ENCODE measurements around the gene HPD. TPM values are rescaled to one million over a fixed set of nuclear protein-coding genes. Genes with fewer than 3 reads are reported as not detected.
A peak's percentile ranks its signal among the peaks of the same experiment; 100 is the strongest.
"Not testable (repeated sequence)": the region's sequence is repeated elsewhere in the genome, so short reads cannot be mapped to it uniquely, and the experiment has no call there.

The HPD gene
- total and polyA plus RNA-seq, 4 donors: 0.17 to 0.72 (median 0.28) TPM

GRCh38 chr12:121871467-121871866 is 12.8 kb upstream of the HPD start:
- 86% methylated on average over 3 of the region's 3 CpGs for WGBS (ENCODE audit: insufficient coverage)
- no peak for DNase-seq (ENCODE audit: low read depth in 4 of 6, low spot score in 6 of 6)
- Histone ChIP-seq H3K4me3 (ENCODE audit: low read depth, low read length) (no peak overlapping the region), H3K27ac (ENCODE audit: low read depth, low read length) (no peak overlapping the region), H3K4me1 (ENCODE audit: control insufficient read depth, insufficient read depth, low read length) (peaks cover 6% of the 10 kb centered on the region), H3K9me3 (ENCODE audit: control insufficient read depth, insufficient read depth, low read length) (no peaks in the 10 kb centered on the region), H3K36me3 (ENCODE audit: control insufficient read depth, insufficient read depth, low read length) (no peaks in the 10 kb centered on the region), H3K27me3 (ENCODE audit: control insufficient read depth, insufficient read depth, low read length) (no peaks in the 10 kb centered on the region)

DNA sequence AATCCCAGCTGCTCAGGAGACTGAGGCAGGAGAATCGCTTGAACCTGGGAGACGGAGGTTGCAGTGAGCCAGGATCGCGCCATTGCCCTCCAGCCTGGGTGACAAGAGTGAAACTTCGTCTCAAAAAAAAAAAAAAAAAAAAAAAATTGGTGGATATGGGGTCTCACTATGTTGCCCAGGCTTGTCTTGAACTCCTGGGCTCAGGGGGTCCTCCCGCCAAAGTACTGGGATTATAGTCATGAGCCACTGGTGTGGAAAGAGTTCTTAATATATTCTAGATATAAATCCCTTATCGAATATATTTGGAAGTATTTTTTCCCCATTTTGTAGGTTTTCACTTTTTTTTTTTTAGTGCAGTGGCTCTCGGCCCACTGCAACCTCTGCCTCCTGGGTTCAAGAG is 10.6 kb upstream of the HPD start:
- WGBS (ENCODE audit: insufficient coverage): 98% methylated on average over 4 of the region's 8 CpGs
- H3K9me3 ChIP-seq (ENCODE audit: control insufficient read depth, insufficient read depth, low read length); H3K27ac ChIP-seq (ENCODE audit: low read depth, low read length); H3K27me3 ChIP-seq (ENCODE audit: control insufficient read depth, insufficient read depth, low read length); H3K36me3 ChIP-seq (ENCODE audit: control insufficient read depth, insufficient read depth, low read length); DNase-seq (ENCODE audit: low read depth in 4 of 6, low spot score in 6 of 6); H3K4me1 ChIP-seq (ENCODE audit: control insufficient read depth, insufficient read depth, low read length); H3K4me3 ChIP-seq (ENCODE audit: low read depth, low read length): not testable (repeated sequence)

- peak in 1 of 6 donors; percentile 66 for DNase-seq (ENCODE audit: low read depth in 4 of 6, low spot score in 6 of 6)
- no peaks in the 10 kb centered on the region for H3K4me1 ChIP-seq (ENCODE audit: control insufficient read depth, insufficient read depth, low read length)
- 47% methylated on average over 2 of the region's 4 CpGs for WGBS (ENCODE audit: insufficient coverage)
- no peak overlapping the region for H3K27ac ChIP-seq (ENCODE audit: low read depth, low read length)
- no peaks in the 10 kb centered on the region for H3K36me3 ChIP-seq (ENCODE audit: control insufficient read depth, insufficient read depth, low read length)
- no peak overlapping the region for H3K4me3 ChIP-seq (ENCODE audit: low read depth, low read length)
- no peaks in the 10 kb centered on the region for H3K27me3 ChIP-seq (ENCODE audit: control insufficient read depth, insufficient read depth, low read length)
- no peaks in the 10 kb centered on the region for H3K9me3 ChIP-seq (ENCODE audit: control insufficient read depth, insufficient read depth, low read length)
Measured at GRCh38 chr12:121866331-121866730, 7.7 kb upstream of the HPD start.

GRCh38 chr12:121861636-121862254 is 3.1 kb upstream of the HPD start:
- Histone ChIP-seq H3K27me3 (ENCODE audit: control insufficient read depth, insufficient read depth, low read length) (no peaks in the 10 kb centered on the region), H3K4me1 (ENCODE audit: control insufficient read depth, insufficient read depth, low read length) (peaks cover 5% of the 10 kb centered on the region), H3K9me3 (ENCODE audit: control insufficient read depth, insufficient read depth, low read length) (no peaks in the 10 kb centered on the region), H3K4me3 (ENCODE audit: low read depth, low read length) (no peak overlapping the region), H3K36me3 (ENCODE audit: control insufficient read depth, insufficient read depth, low read length) (no peaks in the 10 kb centered on the region), H3K27ac (ENCODE audit: low read depth, low read length) (no peak overlapping the region)
- WGBS (ENCODE audit: insufficient coverage): 51% methylated on average over 11 of the region's 11 CpGs
- no peak for DNase-seq (ENCODE audit: low read depth in 4 of 6, low spot score in 6 of 6)

DNA sequence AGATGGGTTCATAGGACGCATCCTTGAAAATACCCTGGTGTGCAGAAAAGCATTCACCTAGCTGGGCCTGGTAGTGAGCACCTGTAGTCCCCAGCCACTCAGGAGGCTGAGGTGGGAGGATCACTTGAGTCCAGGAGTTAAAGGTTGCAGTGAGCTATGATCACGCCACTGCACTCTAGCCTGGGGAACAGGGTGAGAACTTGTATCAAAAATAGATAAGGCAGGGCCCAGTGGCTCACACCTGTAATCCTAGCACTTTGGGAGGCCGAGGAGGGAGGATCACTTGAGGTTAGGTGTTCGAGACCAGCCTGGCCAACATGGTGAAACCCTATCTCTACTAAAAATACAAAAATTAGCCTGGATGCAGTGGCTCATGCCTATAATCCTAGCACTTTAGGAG is 2.0 kb upstream of the HPD start:
- H3K27ac ChIP-seq (ENCODE audit: low read depth, low read length); H3K9me3 ChIP-seq (ENCODE audit: control insufficient read depth, insufficient read depth, low read length); H3K4me3 ChIP-seq (ENCODE audit: low read depth, low read length); H3K36me3 ChIP-seq (ENCODE audit: control insufficient read depth, insufficient read depth, low read length); DNase-seq (ENCODE audit: low read depth in 4 of 6, low spot score in 6 of 6); H3K4me1 ChIP-seq (ENCODE audit: control insufficient read depth, insufficient read depth, low read length); H3K27me3 ChIP-seq (ENCODE audit: control insufficient read depth, insufficient read depth, low read length): not testable (repeated sequence)
- 98% methylated on average over 4 of the region's 4 CpGs for WGBS (ENCODE audit: insufficient coverage)

DNA sequence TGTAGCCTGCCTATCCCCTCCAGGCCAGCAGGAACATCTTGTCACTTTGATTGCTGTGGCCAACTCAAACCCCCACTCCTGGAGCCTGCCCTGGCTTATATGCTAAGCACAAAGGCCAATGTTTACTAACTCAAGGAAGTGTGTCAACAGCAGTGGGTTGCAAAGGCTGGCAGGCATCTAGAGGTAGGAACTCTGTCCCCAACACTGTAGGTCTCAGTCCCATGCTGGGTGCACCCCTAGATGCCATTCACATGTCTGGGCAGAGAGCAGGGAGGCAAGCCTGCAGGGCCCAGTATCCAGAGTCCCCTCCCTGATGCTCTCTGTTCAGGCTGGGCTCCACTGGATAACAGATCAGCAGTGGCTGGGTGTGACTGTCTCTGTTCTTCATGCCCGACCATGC is 1.6 kb upstream of the HPD start:
- H3K27ac ChIP-seq (ENCODE audit: low read depth, low read length): no peak overlapping the region
- no peak for DNase-seq (ENCODE audit: low read depth in 4 of 6, low spot score in 6 of 6)
- H3K9me3 ChIP-seq (ENCODE audit: control insufficient read depth, insufficient read depth, low read length): no peaks in the 10 kb centered on the region
- 93% methylated on average over 1 of the region's 1 CpG for WGBS (ENCODE audit: insufficient coverage)
- H3K4me1 ChIP-seq (ENCODE audit: control insufficient read depth, insufficient read depth, low read length): peaks cover 5% of the 10 kb centered on the region
- no peaks in the 10 kb centered on the region for H3K36me3 ChIP-seq (ENCODE audit: control insufficient read depth, insufficient read depth, low read length)
- H3K4me3 ChIP-seq (ENCODE audit: low read depth, low read length): no peak overlapping the region
- no peaks in the 10 kb centered on the region for H3K27me3 ChIP-seq (ENCODE audit: control insufficient read depth, insufficient read depth, low read length)

DNA sequence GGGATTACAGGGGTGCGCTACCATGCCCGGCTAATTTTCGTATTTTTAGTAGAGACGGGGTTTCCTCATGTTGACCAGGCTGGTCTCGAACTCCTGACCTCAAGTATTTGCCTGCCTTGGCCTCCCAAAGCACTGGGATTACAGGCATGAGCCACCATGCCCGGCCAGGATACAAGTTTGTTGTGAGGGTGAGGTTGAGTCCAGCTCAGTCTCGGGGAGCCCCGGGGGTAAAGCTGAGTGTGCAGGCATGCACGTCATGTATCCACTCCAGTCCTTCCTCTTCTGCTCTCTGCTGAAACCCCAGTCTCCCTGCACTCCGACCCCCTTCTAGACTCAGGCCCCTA is 369 bp downstream of the HPD start:
- Histone ChIP-seq H3K27me3 (ENCODE audit: control insufficient read depth, insufficient read depth, low read length) (no peaks in the 10 kb centered on the region), H3K4me3 (ENCODE audit: low read depth, low read length) (no peak overlapping the region), H3K9me3 (ENCODE audit: control insufficient read depth, insufficient read depth, low read length) (no peaks in the 10 kb centered on the region), H3K27ac (ENCODE audit: low read depth, low read length) (no peak overlapping the region), H3K36me3 (ENCODE audit: control insufficient read depth, insufficient read depth, low read length) (no peaks in the 10 kb centered on the region), H3K4me1 (ENCODE audit: control insufficient read depth, insufficient read depth, low read length) (peaks cover 5% of the 10 kb centered on the region)
- DNase-seq (ENCODE audit: low read depth in 4 of 6, low spot score in 6 of 6): no peak
- WGBS (ENCODE audit: insufficient coverage): 95% methylated on average over 8 of the region's 10 CpGs

- WGBS (ENCODE audit: insufficient coverage): 42% methylated on average over 8 of the region's 11 CpGs
- H3K27ac ChIP-seq (ENCODE audit: low read depth, low read length): no peak overlapping the region
Measured at GRCh38 chr12:121857322-121858246, 1.1 kb downstream of the HPD start.

GRCh38 chr12:121852392-121852791 is 6.3 kb downstream of the HPD start:
- not testable (repeated sequence) for H3K27ac ChIP-seq (ENCODE audit: low read depth, low read length); H3K36me3 ChIP-seq (ENCODE audit: control insufficient read depth, insufficient read depth, low read length); H3K4me3 ChIP-seq (ENCODE audit: low read depth, low read length); H3K4me1 ChIP-seq (ENCODE audit: control insufficient read depth, insufficient read depth, low read length); H3K27me3 ChIP-seq (ENCODE audit: control insufficient read depth, insufficient read depth, low read length); DNase-seq (ENCODE audit: low read depth in 4 of 6, low spot score in 6 of 6); H3K9me3 ChIP-seq (ENCODE audit: control insufficient read depth, insufficient read depth, low read length)
- WGBS (ENCODE audit: insufficient coverage): no CpG with 5 or more reads among the region's 3 CpGs

More at GRCh38 chr12:121857322-121858246, 1.1 kb downstream of the HPD start:
- no peak for DNase-seq (ENCODE audit: low read depth in 4 of 6, low spot score in 6 of 6)
- Histone ChIP-seq H3K27me3 (ENCODE audit: control insufficient read depth, insufficient read depth, low read length) (no peaks in the 10 kb centered on the region), H3K4me1 (ENCODE audit: control insufficient read depth, insufficient read depth, low read length) (peaks cover 5% of the 10 kb centered on the region), H3K4me3 (ENCODE audit: low read depth, low read length) (no peak overlapping the region), H3K9me3 (ENCODE audit: control insufficient read depth, insufficient read depth, low read length) (no peaks in the 10 kb centered on the region), H3K36me3 (ENCODE audit: control insufficient read depth, insufficient read depth, low read length) (no peaks in the 10 kb centered on the region)

DNA sequence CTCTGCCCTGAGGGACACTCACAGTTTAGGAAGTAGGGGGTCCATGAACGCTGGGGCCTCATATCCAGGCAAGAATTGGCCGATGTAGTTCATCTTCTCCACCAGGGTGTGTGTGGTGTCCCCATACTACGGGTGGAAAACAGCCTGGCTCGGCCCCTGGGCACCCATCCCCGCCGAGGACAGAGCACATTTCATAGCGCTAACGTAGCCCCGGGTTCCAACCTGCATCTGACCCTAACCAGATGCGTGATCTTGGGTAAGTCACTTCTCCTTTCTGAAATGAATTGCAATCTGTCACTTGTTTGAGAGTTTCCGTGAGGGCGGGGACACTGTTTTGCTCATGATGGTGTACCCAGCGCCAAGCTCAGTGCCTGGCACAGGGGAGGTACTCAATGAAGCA is 9.0 kb downstream of the HPD start:
- Histone ChIP-seq H3K27me3 (ENCODE audit: control insufficient read depth, insufficient read depth, low read length) (no peaks in the 10 kb centered on the region), H3K4me3 (ENCODE audit: low read depth, low read length) (no peak overlapping the region), H3K27ac (ENCODE audit: low read depth, low read length) (no peak overlapping the region), H3K4me1 (ENCODE audit: control insufficient read depth, insufficient read depth, low read length) (no peaks in the 10 kb centered on the region), H3K36me3 (ENCODE audit: control insufficient read depth, insufficient read depth, low read length) (no peaks in the 10 kb centered on the region), H3K9me3 (ENCODE audit: control insufficient read depth, insufficient read depth, low read length) (no peaks in the 10 kb centered on the region)
- DNase-seq (ENCODE audit: low read depth in 4 of 6, low spot score in 6 of 6): no peak
- WGBS (ENCODE audit: insufficient coverage): 87% methylated on average over 12 of the region's 13 CpGs
